Right atrium auricular region (tissue), 2 donors: ENCODE results near the gene MCTP2. TPM values are rescaled to one million over a fixed set of nuclear protein-coding genes. Genes with fewer than 3 reads are reported as not detected.

Experiments
- DNase-seq: peaks from one replicate; pipeline ENCODE4 v3.0.0-alpha.2; 2019; ENCODE audit warnings: low spot score
- H3K27ac ChIP-seq, 2 donors: fragments of 200-600 bp; sonication (generic); 1 replicate in 1 of 2; 2 replicates in 1 of 2; pipeline ENCODE4 v1.5.1; 2016 to 2019
- H3K27me3 ChIP-seq, 2 donors: fragments of 200-600 bp; sonication (generic); one replicate each; pipeline versions ENCODE4 v1.5.1 to v1.6.0; 2017 to 2019
- H3K36me3 ChIP-seq: fragments of 200-600 bp; sonication (generic); one replicate; pipeline ENCODE4 v1.5.1; 2016
- H3K4me1 ChIP-seq, 2 donors: fragments of 200-600 bp; sonication (generic); one replicate each; pipeline versions ENCODE4 v1.5.1 to v1.6.0; 2017 to 2019
- H3K4me3 ChIP-seq, 2 donors: fragments of 200-600 bp; sonication (generic); 1 replicate in 1 of 2; 2 replicates in 1 of 2; pipeline ENCODE4 v1.5.1; 2017 to 2019; ENCODE audit warnings: mild to moderate bottlenecking in 1 of 2, moderate library complexity in 1 of 2
- H3K9me3 ChIP-seq, 2 donors: fragments of 200-600 bp; sonication (generic); one replicate each; pipeline ENCODE4 v1.5.1; 2019
- total RNA-seq, 2 donors: library from RNA; depleted of rRNA; stranded (reverse); fragments of >200 nt; gene quantifications; one replicate each; pipeline ENCODE4 v1.1.0, GENCODE V29; 2016
- TF ChIP-seq, protein P1 (sequence below), 2 donors: fragments of 200-600 bp; sonication (generic); IDR thresholded peaks; one replicate each; pipeline ENCODE4 v1.5.1; 2019; ENCODE audit warnings: antibody characterized with exemption in 2 of 2

Gene MCTP2
- total RNA-seq, 2 donors from 2014 or later: 2.0 to 5.6 TPM

DNA sequence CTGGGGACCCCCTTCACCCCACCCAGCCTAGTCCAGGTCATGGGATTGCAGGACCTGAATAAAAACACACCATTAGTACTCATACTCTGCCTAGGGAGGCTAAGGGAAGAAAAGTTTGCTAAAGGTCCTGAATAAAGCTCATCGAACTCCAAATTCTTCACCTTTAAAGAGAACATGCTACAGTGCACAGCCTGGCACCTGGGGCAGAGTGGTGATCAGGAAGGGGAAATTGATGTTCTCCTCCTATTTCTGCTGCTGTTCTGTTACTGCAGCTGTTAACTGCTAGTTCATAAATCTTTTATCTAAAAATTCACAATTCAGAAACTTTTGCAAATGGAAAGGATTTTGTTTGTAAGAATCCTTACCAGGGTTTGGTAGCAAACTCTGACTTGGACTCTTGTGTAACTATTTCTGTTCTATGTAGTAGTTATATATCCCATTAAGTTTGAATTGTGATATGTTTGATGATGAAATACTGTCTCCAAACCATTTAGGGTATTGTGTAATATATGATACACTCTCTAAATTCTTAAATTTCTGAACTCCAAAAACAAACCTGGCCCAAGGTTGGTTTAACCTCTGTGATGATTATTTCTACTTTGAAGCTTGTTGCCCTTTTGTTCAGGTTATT lies 27.9 kb downstream of the MCTP2 start:
- H3K27me3 ChIP-seq: no peaks in the 10 kb centered on the region
- TF ChIP-seq, protein P1, sequence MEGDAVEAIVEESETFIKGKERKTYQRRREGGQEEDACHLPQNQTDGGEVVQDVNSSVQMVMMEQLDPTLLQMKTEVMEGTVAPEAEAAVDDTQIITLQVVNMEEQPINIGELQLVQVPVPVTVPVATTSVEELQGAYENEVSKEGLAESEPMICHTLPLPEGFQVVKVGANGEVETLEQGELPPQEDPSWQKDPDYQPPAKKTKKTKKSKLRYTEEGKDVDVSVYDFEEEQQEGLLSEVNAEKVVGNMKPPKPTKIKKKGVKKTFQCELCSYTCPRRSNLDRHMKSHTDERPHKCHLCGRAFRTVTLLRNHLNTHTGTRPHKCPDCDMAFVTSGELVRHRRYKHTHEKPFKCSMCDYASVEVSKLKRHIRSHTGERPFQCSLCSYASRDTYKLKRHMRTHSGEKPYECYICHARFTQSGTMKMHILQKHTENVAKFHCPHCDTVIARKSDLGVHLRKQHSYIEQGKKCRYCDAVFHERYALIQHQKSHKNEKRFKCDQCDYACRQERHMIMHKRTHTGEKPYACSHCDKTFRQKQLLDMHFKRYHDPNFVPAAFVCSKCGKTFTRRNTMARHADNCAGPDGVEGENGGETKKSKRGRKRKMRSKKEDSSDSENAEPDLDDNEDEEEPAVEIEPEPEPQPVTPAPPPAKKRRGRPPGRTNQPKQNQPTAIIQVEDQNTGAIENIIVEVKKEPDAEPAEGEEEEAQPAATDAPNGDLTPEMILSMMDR (IDR thresholded peaks at IDR 0.05): no peak

DNA sequence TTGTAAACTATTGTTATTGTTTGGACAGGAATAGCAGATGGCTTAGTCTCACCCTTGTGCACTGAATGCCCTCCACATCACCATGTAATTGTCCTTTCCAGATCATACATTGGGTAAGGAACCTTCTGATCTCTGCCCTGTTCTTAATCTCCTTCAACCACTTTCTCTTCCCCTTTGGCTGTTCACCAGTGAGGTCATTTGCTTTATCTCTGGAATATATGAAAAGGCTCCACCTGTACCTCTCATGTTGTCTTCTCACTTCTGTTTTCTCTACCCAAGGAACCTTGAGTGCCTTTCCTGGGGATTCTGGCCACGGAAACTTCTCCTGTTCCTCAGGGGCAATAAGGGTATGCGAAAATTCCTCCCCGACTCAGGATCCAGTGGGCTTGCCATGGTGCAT lies 28.5 kb downstream of the MCTP2 start:
- Histone ChIP-seq H3K4me3 (no peak overlapping the region), H3K27ac (no peak overlapping the region), H3K27me3 (no peaks in the 10 kb centered on the region), H3K36me3 (no peaks in the 10 kb centered on the region), H3K4me1 (no peaks in the 10 kb centered on the region), H3K9me3 (no peaks in the 10 kb centered on the region)
- TF ChIP-seq, protein P1 (IDR thresholded peaks at IDR 0.05): no peak
- no peak for DNase-seq

More for the DNA sequence above, 27.9 kb downstream of the MCTP2 start:
- no peak for DNase-seq
- H3K36me3 ChIP-seq: no peaks in the 10 kb centered on the region
- H3K4me1 ChIP-seq: no peaks in the 10 kb centered on the region
- no peak overlapping the region for H3K4me3 ChIP-seq
- H3K27ac ChIP-seq: no peak overlapping the region
- no peaks in the 10 kb centered on the region for H3K9me3 ChIP-seq

GRCh38 chr15:94262201-94262600 lies 30.8 kb downstream of the MCTP2 start:
- H3K4me3 ChIP-seq: no peak overlapping the region
- H3K36me3 ChIP-seq: no peaks in the 10 kb centered on the region
- H3K4me1 ChIP-seq: no peaks in the 10 kb centered on the region
- no peaks in the 10 kb centered on the region for H3K9me3 ChIP-seq
- no peak for DNase-seq
- TF ChIP-seq, protein P1 (IDR thresholded peaks at IDR 0.05): no peak
- H3K27ac ChIP-seq: no peak overlapping the region
- no peaks in the 10 kb centered on the region for H3K27me3 ChIP-seq

DNA sequence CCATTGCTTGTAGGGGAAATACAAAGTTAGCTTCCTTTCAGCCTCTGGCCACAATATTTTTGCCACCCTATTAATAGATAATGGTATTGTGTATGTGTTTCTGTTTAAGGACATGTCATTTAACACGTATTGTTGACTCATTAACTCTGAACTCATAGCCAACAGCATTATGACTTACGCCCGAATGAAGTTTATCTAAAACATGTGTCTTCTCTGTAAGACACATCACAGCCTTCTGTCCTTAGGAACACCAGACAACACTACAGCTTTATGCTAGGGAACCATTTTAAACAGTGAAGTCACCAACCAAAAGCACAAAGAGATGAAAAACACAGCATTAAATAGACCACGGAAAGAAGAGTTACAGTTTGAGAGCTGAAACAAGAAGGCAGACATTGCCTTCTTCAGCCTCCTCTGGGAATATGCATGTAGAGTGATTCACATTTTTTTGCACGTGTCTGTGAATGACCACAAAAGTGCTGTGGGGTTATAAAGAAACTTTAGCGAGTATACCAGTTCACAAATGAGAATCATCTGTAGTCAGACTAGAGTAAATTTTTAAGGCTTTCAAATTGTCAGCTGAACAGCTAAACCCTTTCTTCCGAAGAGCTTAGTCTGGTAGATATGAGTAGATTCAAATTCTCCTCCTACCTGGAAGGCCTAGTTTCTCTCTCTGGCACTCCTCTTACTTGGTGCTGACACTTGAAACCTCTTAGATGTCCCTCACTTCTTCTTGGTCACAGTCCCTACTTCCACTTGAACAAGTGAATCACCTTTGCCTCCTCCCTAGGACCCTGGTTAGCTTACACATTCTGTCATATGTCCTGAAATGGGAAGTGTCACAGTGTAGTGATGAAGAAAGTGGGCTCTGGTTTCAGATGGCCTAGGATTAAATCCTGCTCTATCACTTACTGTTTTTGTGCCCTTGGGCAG lies 32.2 kb downstream of the MCTP2 start:
- Histone ChIP-seq H3K27me3 (no peaks in the 10 kb centered on the region), H3K27ac (no peak overlapping the region), H3K4me1 (no peaks in the 10 kb centered on the region), H3K9me3 (no peaks in the 10 kb centered on the region), H3K4me3 (no peak overlapping the region), H3K36me3 (no peaks in the 10 kb centered on the region)
- TF ChIP-seq, protein P1 (IDR thresholded peaks at IDR 0.05): no peak
- no peak for DNase-seq

- no peaks in the 10 kb centered on the region for H3K9me3 ChIP-seq
- TF ChIP-seq, protein P1 (IDR thresholded peaks at IDR 0.05): no peak
- DNase-seq: no peak
- no peaks in the 10 kb centered on the region for H3K27me3 ChIP-seq
- H3K27ac ChIP-seq: no peak overlapping the region
- no peaks in the 10 kb centered on the region for H3K4me1 ChIP-seq
- H3K36me3 ChIP-seq: no peaks in the 10 kb centered on the region
- H3K4me3 ChIP-seq: no peak overlapping the region
These were observed 33.6 kb downstream of the MCTP2 start for GRCh38 chr15:94265009-94265408.
